Measurements from ENCODE around the gene PTPRS.

The PTPRS gene

DNA sequence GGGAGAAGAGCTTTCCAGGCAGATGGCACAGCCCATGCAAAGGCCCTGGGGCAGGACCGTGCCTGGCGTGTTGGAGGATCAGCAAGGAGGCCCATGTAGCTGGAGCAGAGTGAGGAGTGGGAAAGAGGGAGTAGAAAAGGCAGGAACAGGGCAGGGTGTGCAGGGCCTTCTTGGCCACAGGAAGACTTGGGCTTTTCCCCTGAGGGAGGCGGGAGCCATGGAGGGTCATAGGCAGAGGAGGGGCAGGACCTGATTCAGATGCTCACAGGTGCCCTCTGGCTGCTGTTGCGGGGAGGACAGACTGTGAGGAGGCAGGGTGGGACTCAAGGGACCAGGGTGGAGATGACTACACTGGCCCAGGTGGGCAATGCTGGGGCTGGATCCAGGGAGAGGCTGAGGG lies 13.8 kb upstream of the PTPRS start:
- no peak for DNase-seq

DNA sequence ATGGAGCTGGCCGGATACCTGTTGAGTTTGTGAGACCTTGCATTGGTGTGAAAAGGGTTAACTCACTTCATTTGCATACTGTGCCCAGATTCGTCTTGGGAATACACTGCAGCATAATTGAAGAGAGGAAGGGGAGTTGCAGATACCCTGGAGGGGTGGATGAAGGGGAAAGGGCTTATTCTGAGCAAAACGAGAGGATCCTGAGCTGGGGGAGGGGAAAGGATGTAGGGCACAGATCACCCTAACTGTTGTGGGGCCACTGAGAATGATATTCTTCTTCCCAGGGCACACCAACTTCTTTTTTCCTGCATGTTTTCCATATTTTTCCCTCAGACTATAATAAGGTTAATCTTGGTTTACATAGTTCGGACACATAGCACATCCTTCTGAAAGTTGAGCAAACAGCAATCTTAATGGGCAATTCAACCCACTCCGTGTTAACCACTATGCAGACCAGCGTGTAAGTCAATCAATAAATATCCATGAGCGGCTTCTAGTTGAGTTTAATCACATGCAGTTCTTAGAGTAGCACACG lies 11.7 kb upstream of the PTPRS start:
- no peak for DNase-seq

DNA sequence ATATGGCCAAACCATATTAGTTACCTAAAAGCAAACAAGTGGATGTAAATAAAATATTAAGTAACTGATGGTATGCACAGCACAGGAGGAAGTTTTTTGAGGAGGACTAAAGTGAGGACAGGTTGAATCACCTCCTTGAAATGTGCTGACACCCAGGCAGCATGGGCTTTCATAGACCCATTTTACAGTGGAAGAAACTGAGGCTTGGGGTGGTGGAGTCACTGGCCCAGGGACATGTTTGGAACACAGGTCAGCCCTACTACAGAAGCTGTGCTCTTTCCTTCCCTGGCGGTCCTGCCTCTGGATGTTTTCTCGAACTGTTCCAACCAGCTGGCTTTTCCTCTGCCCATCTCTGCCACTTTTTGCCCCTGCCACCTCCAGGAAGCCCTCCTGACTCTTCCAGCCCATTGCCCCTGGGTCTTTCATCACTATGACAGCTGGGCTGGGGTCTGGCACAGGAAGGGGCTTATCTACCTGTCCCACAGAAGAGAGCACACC lies 11.2 kb upstream of the PTPRS start:
- no peak for DNase-seq

DNA sequence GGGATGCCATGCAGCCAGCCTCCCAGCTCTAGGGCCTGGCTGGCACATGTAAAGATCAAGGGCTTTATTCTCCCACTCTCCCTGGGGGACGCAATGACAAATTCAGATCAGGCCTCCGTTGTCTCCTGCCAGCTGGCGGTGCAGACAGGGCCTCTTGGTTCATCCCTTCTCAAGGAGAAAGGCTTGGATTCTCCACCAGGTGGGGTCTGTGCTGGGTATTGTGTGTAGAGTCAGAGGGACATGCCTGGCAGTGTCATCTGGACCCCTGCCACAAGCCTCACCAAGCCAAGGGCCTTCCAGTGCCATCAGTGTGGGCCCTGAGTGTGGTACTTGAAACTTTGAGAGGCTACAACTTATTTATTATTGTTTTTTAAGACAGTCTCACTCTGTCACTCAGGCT lies 8.4 kb upstream of the PTPRS start:
- no peak for DNase-seq

DNA sequence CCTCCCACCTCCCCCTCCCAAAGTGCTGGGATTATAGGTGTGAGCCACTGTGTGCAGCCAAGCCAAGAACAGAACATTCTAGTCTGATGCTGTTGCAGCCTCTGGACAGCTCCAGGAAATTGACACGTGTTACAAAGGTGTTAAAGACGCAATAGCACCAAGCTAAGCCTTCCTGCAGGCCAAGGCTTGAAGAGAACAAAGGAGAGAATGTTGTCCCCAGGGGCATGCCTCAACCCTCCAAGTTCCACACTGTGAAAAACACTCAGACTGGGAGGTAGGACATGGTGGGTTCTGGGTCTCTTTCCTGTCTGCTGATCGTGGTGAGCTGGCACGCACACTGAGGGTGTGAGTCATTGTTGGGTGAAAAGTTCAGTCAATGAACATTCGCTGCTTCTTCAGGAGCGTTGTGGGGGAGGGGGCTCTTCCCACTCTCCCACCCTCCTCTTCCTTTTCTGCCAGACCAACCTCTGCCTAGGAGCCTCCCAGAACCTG lies 5.3 kb upstream of the PTPRS start:
- DNase-seq, result no peak

DNA sequence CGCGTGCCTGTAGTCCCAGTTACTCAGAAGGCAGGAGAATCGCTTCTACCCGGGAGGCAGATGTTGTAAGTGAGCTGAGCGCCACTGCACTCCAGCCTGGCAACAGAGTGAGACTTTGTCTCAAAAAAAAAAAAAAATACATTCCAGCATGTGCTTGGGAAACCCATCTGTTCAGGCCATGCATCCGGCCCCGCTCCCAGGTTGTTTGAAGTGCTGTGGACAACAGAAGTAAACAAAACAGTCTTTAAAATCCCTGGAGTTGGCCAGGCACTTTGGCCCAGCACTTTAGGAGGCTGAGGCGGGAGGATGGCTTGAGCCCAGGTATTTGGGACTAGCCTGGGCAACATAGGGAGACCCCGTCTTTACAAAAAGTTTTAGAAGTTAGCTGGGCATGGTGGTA lies 3.2 kb upstream of the PTPRS start:
- no peak for DNase-seq

DNA sequence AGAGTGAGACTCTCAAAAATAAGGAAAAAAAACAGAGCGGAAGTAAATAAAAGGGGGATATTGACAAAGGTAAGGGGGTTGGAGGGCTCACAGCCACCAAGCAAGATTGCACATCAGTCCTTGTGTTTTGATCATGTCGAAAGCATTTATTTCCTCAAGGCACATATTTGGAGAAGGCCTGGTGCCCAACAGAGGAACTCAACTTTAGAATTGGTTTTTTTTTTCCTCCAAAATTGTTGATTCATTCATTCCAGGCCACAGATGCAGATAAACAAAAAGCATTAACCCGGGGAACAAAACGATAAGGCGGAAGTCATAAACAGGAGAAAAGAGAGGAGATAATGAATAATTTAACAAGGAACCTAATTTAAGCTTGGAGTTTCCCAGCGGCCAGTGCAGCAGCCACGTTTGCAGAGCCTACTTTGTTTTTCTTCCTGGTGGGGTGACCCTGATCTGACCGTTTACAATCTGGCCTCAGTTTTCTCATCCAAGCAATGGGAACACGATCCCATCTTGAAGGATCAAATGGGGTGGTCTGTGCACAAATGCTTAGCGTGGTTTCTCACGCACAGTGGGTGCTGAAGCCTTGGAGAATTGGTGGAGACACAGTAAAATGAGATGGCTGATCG lies 2.1 kb upstream of the PTPRS start:
- DNase-seq, result no peak

DNA sequence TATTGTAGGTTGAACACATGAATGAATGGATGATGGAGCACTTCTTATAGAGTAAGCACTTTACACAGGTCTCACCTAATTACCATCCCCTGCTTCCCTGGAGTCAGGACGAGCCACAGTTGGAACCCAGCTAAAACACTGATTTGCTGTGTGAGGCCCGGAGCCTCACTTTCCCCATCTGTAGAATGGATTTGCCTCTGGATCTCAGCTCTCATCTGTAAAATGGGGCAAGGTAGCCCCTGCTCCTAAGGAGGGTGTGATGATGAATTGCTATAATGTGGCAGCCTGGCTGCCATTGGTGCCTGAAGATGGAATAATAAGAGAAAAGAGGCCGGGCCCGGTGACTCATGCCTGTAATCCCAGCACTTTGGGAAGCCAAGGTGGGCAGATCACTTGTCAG lies 1.4 kb upstream of the PTPRS start:
- DNase-seq, result no peak

DNA sequence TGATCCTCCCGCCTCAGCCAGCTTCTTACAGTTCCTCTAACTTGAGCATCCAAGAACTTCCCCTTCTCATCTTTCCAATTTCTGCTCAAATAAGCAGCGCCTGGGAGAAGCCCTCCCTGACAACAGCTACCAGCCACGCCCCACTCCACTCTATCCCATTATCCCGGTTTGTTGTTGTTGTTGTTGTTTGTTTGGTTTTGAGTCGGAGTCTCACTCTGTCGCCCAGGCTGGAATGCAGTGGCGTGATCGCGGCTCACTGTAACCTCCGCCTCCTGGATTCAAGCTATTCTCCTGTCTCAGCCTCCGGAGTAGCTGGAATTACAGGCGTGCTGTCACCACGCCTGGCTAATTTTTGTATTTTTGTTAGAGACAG lies 822 bp upstream of the PTPRS start:
- no peak for DNase-seq

DNA sequence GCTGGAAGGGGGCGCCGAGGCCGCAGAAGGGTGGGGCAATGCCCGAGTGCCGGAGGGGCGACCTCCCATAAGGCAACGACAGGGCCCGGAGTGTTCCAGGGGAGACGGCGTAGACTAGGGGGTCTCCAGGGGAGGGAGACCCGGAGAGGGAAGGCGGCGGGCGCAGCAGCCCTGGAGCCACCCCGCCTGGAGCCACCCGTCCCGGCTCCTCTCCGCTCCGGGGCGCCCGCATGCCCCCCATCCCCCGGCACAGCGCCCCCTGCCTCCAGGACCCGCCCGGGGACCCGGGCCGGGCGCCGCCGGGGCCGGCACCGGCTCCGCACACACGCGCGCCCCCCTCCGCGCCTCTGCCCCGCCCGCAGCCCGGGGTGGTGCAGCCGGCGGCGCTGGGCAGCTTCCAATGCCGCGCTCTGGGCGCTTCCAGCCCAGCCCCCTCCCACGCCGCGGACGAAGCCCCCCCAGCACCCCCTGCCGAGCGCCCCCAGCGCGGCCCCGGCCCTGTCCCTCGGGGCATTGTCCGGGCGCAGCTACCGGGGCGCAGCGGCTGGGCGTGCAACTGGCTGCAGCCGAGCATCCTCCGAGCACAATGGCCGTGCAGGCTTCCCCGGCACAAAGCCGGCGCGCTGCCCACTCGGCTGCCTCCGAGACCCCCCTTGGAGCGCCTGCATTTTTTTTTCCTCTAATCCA lies 519 bp downstream of the PTPRS start:
- DNase-seq, result no peak

DNA sequence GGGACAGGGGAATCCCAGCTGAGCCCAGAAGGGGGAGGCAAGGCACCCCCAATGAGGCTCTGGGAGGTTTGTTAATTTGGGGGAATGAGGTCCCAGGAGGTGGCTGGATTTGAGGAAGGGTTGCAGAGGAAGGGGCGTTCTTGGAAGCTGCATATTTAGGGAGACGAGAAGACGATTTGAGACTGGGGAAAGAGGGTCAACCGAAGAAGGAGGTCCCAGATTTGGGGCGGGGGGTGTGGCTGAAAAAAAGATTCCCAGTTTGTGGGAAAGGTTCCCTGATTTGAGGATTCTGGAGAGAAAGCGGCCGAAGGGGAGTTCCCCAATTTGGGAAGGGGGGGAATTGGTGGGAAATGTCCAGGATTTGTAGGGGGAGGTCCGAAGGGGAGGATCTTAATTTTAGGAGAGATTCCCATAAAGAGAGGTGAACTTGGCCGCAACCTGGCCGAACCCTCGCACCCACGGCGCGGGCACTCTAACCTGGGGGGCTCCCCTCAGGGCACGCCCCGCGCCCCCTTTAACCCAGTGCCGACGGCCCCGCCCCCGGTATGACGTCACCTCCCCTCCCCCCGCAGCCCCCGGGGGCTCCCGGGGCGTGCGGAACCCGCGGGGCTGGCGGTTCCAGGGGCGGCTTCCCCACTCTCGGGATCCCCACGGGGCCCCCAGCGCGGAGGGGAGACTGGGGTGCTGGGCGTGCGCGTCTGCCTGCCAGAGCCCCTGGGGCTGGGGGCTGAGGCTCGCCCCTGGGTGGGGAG lies 1.2 kb downstream of the PTPRS start:
- no peak for DNase-seq

DNA sequence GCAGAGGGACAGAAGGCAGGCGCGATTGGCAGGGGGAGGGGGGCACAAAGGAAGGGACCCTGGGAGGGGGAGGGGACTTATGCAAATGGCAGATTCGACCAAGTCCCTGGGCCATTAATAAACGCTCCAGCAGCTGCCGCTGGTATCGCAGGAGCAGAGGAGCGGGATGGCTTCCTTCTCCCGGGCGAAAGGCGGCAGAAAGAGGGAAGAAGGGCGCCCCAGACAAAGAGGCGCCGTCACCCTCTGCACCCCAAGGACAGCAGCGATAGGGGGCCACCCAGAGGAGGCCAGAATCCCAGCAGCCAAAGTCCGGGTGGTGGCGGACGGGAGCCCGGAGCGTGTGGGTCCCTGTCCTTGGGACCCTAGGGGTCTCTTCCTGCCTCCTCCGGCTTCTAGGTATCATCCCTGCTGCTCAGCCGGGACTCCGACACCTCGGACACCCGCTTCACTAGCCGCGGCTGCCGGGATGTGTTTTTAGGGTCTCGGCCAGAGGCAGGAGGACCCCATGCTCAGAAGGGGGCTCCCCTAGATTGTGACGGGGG lies 1.9 kb downstream of the PTPRS start:
- DNase-seq, result no peak

DNA sequence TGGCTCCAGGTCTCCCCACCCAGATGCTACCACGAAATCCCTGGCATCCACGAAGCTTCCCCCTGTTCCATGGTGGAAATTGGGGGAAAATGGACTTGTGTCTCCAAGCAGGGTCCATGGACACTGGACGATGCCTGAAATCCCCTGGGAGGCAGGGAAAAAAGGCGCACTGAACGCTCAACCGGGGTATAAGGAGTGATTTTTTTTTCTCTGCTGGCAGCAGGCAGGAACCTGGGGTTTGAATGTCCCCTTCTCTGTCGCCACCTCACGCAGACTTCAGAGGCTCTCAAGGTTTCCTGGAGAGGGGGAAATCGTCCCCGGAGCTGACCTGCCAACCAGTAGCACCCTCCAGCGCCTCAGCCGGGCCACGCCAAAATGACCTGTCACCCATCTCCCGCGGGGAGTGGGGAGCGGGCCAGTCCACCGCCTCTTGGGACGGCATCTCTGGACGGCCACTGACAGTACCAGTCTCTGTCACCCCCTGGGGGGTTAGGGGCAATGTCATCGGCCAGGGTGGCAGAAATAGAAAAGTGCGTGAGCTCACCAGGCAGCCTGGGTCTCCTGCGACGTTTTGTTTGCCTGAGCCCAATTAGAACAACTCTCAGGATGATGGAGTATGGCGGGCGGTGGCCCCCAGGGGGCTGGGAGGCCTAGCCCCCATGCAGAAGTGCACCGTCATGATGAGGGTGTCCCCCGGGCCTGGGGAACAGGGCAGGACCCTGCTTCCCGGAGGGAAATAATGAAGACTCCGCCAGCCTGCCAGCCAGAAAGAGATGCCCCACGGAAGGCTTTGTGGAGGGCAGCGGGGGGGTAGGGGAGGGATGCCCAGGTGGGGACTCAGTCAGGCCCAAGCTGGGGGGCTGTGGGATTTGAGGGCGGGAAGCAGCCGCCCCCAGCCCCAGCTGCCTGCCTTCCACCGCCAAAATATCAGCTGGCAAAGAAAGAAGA lies 2.6 kb downstream of the PTPRS start:
- DNase-seq, result no peak

DNA sequence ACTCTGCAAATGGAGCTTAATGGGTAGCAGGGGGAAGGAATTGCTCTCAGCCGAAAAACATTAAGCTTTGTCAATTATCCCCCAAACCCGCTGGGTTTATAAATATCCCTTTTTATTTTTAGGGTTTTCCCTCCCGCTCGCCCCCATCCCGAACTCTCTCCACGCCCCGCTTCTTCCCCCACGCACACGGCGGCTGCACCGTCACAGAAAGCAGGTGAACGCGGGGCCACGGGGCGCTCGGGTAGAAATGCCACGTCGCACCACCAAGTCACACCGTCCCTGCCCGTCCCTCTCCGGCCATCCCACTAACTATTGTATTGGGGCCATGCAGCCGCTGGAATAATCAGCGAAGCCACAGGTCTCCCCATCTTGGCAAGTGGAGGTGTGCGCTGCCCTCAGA lies 3.5 kb downstream of the PTPRS start:
- DNase-seq, result no peak

DNA sequence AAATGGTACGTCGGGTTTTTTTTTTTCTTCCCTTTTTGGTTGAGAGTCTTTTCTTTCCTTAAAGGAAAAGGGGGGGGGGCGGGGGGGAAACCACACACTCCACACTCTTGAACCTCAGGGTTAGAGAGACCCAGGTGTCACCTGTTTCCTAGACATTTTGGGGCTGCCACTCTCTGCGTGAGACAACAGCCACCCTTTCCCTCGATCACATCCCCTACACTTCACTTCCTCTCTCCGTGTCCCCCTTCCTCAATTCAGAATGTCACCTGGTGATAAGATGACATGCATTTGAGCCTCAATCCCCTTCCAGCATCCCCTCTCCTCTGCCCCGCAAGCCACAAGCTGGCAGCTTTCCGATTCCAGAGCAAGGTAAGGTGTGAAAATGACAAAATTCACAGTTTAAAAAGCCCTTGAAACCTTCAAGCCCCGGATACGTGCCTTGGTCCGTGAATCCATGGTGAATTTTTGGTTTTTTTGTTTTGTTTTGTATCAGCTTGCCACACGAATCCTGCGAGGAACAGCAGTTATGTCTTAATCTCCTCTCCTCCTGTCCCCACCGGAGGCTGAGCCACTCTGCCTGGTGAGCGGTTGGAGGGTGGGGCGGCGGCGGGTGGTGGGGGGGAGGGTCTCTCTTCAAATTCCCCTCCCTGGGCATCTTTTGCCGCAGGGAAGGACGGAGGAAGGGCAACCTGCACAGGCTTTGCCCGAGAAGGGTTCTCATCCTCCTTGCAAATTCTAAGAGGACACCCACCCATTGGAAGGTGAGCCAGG lies 4.2 kb downstream of the PTPRS start:
- DNase-seq, result no peak

DNA sequence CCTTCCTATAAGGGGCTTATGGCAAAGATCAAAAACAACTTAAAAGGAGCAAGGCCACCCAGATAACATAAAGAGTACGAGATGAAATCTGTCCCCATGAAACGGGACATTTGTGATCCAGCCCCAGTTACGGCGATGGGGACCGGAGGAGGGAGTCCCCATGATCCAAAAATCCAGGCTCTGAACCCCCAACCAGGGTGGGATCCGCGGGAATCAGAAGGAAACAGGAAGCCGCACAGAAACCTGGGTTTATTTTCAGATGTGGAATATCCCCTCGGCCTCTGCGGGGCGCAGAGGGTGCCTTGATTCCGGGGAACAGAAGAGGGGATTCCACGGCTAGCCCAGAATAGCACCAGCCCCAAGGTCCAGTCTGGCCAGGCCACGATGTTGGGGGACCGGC lies 5.0 kb downstream of the PTPRS start:
- DNase-seq, result no peak

DNA sequence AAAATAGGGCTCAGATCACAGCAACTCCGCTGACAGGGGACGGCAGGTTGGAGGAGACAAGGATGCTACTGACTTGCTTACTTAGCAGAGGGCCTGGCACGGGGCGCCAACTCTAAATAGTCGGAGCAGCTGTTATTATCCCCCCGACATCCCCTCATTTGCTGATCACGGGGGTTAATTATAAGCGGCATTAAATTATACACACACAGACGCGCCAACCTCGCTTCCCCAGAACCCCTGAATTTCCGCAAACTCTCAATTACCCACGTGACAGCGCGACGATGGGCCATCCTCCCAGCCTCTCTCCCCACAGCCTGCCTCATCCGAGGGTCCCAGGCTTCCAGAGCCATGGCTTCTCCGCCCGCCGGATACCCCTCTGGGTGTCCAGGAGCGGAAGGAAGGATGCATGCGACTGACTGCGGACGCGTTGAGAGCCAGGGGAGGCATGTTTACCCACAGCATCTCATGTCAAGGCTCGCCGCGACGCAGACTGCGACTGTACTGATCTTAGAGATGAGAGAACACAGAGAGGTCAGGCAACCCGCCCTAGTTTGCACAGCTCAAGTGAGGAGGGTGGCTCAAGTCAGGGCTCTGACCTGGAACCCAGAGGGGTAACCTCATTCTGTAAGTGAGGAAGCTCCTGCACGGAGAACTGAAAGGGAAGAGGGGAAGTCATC lies 5.7 kb downstream of the PTPRS start:
- DNase-seq, result no peak

DNA sequence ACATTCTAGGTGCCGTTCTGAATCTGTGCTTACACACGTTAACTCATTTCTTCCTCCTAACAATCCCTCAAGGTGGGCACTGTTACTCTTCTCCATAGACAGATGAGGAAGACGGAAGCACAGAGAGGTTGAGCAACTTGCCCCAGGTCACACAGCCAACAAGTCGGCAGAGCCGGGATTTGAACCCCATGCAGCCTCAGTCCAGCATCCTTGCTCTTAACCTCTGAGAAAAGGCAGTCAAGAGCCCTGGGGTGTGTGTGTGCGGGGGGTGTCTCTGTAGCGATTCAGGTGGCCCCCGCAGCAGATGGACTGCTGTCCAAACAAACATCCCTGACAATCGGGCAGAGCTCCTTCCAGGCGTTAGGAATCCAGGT lies 6.3 kb downstream of the PTPRS start:
- no peak for DNase-seq

DNA sequence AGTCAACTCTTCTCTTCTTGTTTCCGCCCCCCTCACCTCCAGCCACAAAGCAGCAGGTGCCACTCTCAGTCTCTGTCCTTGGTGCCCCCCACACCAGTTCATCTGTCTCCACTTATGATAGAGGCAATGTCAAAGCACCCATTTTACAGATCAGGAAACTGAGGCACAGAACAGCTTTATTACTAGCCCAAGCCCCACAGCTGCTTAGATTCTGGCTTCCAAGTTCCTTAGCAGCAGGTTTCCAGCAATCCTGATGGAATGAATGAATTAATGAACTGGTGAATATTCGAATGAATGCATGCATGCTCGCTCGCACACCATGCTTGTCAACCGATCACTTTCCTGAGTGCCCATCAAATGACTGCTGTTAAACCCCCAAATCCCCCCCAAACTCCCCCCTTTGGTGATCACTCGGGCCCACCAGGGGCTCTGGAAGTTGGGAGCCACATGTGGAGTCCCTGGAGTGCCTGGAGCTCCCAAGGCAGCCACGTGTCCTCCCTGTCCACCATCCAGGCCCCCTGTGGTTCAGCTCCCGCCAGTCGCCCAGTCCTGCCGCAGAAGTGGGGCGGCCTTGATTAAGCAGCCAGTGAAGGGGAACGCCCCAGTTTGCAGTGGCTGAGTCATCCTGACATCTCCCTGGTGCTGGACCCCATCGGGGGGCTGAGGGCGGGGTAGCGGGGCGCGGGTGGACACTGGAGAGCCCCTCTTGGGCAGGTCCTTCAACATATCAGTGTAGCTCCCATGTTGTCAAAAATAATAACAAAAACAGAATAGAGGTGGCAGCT lies 6.8 kb downstream of the PTPRS start:
- DNase-seq, result no peak

DNA sequence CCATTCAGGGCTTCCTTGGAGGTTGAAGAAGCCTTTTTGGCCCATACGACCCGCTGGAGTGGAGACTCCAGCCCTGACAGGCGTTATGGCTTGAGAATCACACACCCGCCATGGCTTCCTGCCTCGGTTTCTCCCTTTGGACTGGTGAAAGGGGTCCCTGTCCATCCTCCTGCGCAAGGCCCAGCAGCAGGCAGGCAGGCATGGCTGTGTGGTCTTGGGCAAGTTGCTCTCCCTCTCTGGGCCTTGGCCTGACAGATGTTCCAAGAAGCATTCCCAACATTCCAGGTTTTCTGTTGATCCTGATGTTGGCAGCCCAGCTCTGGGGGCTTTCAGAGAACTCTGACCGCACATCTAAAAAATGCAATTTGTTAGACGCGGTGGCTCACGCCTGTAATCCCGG lies 8.1 kb downstream of the PTPRS start:
- no peak for DNase-seq
